ENCODE results near the gene FOXS1. TPM values are rescaled to one million over a fixed set of nuclear protein-coding genes. Genes with fewer than 3 reads are reported as not detected.

FOXS1 gene
- total RNA-seq, 3 donors from 2014 or later = 0.60 TPM; not detected in 2

GRCh38 chr20:31826074-31826473 lies 19.3 kb downstream of the FOXS1 start:
- intact Hi-C loops (cut with DNase I, micrococcal nuclease) = no loop called here
- DNase-seq = no peak
- Histone ChIP-seq H3K4me3 (no peak overlapping the region), H3K4me1 (ENCODE audit: low read depth) (no peaks in the 10 kb centered on the region), H3K9me3 (no peaks in the 10 kb centered on the region), H3K36me3 (ENCODE audit: low read depth) (no peaks in the 10 kb centered on the region)
- TF ChIP-seq CTCF (IDR thresholded peaks at IDR 0.05) = no peak
- no peak for ATAC-seq

GRCh38 chr20:31824554-31825313 lies 20.7 kb downstream of the FOXS1 start:
- no peaks in the 10 kb centered on the region for H3K36me3 ChIP-seq (ENCODE audit: low read depth)
- ATAC-seq = no peak
- H3K4me1 ChIP-seq (ENCODE audit: low read depth) = no peaks in the 10 kb centered on the region
- intact Hi-C loops (cut with DNase I, micrococcal nuclease) = loop anchor here in 1 of 2 donors (5.0 kb wide), 1 partner anchor 213 kb away; no protein-coding TSS in a partner anchor
- H3K4me3 ChIP-seq = no peak overlapping the region
- DNase-seq = no peak
- no peaks in the 10 kb centered on the region for H3K9me3 ChIP-seq
- TF ChIP-seq CTCF (IDR thresholded peaks at IDR 0.05) = no peak

- no peak for TF ChIP-seq CTCF (IDR thresholded peaks at IDR 0.05)
- ATAC-seq = no peak
- intact Hi-C loops (cut with DNase I, micrococcal nuclease) = loop anchor here in 1 of 2 donors (5.0 kb wide), 1 partner anchor 213 kb away; no protein-coding TSS in a partner anchor
- Histone ChIP-seq H3K9me3 (no peaks in the 10 kb centered on the region), H3K36me3 (ENCODE audit: low read depth) (no peaks in the 10 kb centered on the region), H3K4me3 (no peak overlapping the region), H3K4me1 (ENCODE audit: low read depth) (no peaks in the 10 kb centered on the region)
- DNase-seq = no peak
Measured at GRCh38 chr20:31824125-31824485, 21.3 kb downstream of the FOXS1 start.

- no peak for ATAC-seq
Measured at GRCh38 chr20:31823360-31824124, 21.9 kb downstream of the FOXS1 start.

More at GRCh38 chr20:31823360-31824124, 21.9 kb downstream of the FOXS1 start:
- no peak for TF ChIP-seq CTCF (IDR thresholded peaks at IDR 0.05)
- no peaks in the 10 kb centered on the region for H3K4me1 ChIP-seq (ENCODE audit: low read depth)
- no peaks in the 10 kb centered on the region for H3K9me3 ChIP-seq
- no peak for DNase-seq
- intact Hi-C loops (cut with DNase I, micrococcal nuclease) = loop anchor here in 1 of 2 donors (5.0 kb wide), 1 partner anchor 214 kb away; no protein-coding TSS in a partner anchor
- H3K4me3 ChIP-seq = no peak overlapping the region
- no peaks in the 10 kb centered on the region for H3K36me3 ChIP-seq (ENCODE audit: low read depth)

Data from mucosa of descending colon (tissue), 3 donors.